Endothelial cell of umbilical vein (primary cell): ENCODE data around the gene ZAR1. TPM values are rescaled to one million over a fixed set of nuclear protein-coding genes. Genes with fewer than 3 reads are reported as not detected.

Experiments used
- BruUV-seq: library from RNA; stranded (reverse); fragments of 400-500 nt; replicated peaks from 2 replicates; lab custom pipeline; 2021; lab: Mats Ljungman, UMichigan
- CTCF ChIA-PET: fragments of 300-600, 350-600 bp; sonication (Branson Sonifier 250); formaldehyde crosslinking; loops from one replicate; lab custom pipeline; 2021; ENCODE audit warnings: antibody characterized with exemption, inconsistent platforms; lab: Charles Lee
- POLR2A ChIA-PET: fragments of 300-600, 350-600 bp; sonication (Branson Sonifier 250); formaldehyde crosslinking; loops from one replicate; lab custom pipeline; 2021; ENCODE audit warnings: antibody characterized with exemption, inconsistent platforms; lab: Charles Lee
- DNase-seq: peaks from one replicate; pipeline ENCODE4 v3.0.0-alpha.2; 2011; ENCODE audit warnings: low read depth, low spot score
- FAIRE-seq: peaks from 2 replicates; lab custom pipeline; 2011; peaks lifted over from hg19 to GRCh38; lab: Jason Lieb, UNC
- H2AFZ ChIP-seq: 2 replicates; pipeline ENCODE4 v1.6.0; 2012; ENCODE audit warnings: low read depth, low read length, control low read depth, inconsistent platforms
- H3K27ac ChIP-seq: 2 replicates; pipeline ENCODE4 v1.5.1; 2011; ENCODE audit warnings: low read depth, mild to moderate bottlenecking, control low read depth, low read length, moderate library complexity; ENCODE audit not compliant: insufficient read depth
- H3K27me3 ChIP-seq, 2 experiments: 2 replicates each; pipeline versions ENCODE4 v1.6.0 to v1.6.1; 2011; ENCODE audit warnings: low read length in 2 of 2, mixed read lengths in 1 of 2; ENCODE audit not compliant: control insufficient read depth in 2 of 2, insufficient read depth in 2 of 2
- H3K36me3 ChIP-seq, 2 experiments: 2 replicates in 1 of 2; 3 replicates in 1 of 2; pipeline ENCODE4 v1.5.1; 2011; ENCODE audit warnings: low read length in 2 of 2, mild to moderate bottlenecking in 1 of 2, moderate library complexity in 1 of 2; ENCODE audit not compliant: control insufficient read depth in 2 of 2, insufficient read depth in 2 of 2; ENCODE audit errors: extremely low read depth in 1 of 2
- H3K4me1 ChIP-seq: 3 replicates; pipeline ENCODE4 v1.5.1; 2011; ENCODE audit warnings: mild to moderate bottlenecking, low read length; ENCODE audit not compliant: control insufficient read depth, insufficient read depth; ENCODE audit errors: extremely low read depth
- H3K4me2 ChIP-seq: 2 replicates; pipeline ENCODE4 v1.6.1; 2011; ENCODE audit warnings: low read length, control low read depth, mixed read lengths; ENCODE audit not compliant: insufficient read depth
- H3K4me3 ChIP-seq, 3 experiments: fragments of 200-600 bp in 1 of 3; sonication (generic), shearing (Covaris generic) in 1 of 3; replicated peaks in 1 of 3; 2 replicates each; pipeline ENCODE4 v1.5.1; 2011 to 2016; ENCODE audit warnings: control low read depth in 3 of 3, low read length in 3 of 3, mild to moderate bottlenecking in 2 of 3, inconsistent platforms in 1 of 3, low read depth in 1 of 3, moderate library complexity in 1 of 3; ENCODE audit not compliant: insufficient read depth in 1 of 3
- H3K79me2 ChIP-seq: 2 replicates; pipeline ENCODE4 v1.6.0; 2012; ENCODE audit warnings: low read length, inconsistent platforms; ENCODE audit not compliant: control insufficient read depth, insufficient read depth
- H3K9ac ChIP-seq: replicated peaks from 2 replicates; pipeline ENCODE3; 2011; ENCODE audit warnings: low read length, control low read depth; ENCODE audit not compliant: insufficient read depth; ENCODE audit errors: extremely low read depth
- H3K9me1 ChIP-seq: replicated peaks from 3 replicates; pipeline ENCODE4 v1.6.0; 2011; ENCODE audit warnings: mild to moderate bottlenecking, low read length; ENCODE audit not compliant: control insufficient read depth, insufficient read depth; ENCODE audit errors: extremely low read depth
- H3K9me3 ChIP-seq: replicated peaks from 2 replicates; pipeline ENCODE4 v1.5.1; 2012; ENCODE audit warnings: low read length, inconsistent platforms; ENCODE audit not compliant: control insufficient read depth, insufficient read depth
- H4K20me1 ChIP-seq: replicated peaks from 2 replicates; pipeline ENCODE3; 2011; ENCODE audit warnings: mild to moderate bottlenecking, low read length; ENCODE audit not compliant: control insufficient read depth, insufficient read depth; ENCODE audit errors: extremely low read depth
- CTCF ChIP-seq, 2 donors: IDR thresholded peaks; 1 replicate in 1 of 2; 2 replicates in 1 of 2; pipeline ENCODE4 v1.5.1; 2011; ENCODE audit warnings: low read length in 2 of 2, mild to moderate bottlenecking in 2 of 2, moderate library complexity in 2 of 2, control low read depth in 1 of 2, inconsistent platforms in 1 of 2, low read depth in 1 of 2; ENCODE audit not compliant: insufficient read depth in 1 of 2; ENCODE audit errors: extremely low read depth in 1 of 2
- FOS ChIP-seq: IDR thresholded peaks from 2 replicates; pipeline ENCODE4 v1.6.1; 2011; ENCODE audit warnings: mild to moderate bottlenecking, low read length, moderate library complexity, borderline replicate concordance; ENCODE audit not compliant: insufficient read depth
- GATA2 ChIP-seq: IDR thresholded peaks from 2 replicates; pipeline ENCODE4 v1.7.0; 2011; ENCODE audit warnings: low read depth, mild to moderate bottlenecking, moderate library complexity, mixed read lengths, low read length; ENCODE audit not compliant: insufficient read length, insufficient read depth
- JUN ChIP-seq: IDR thresholded peaks from 2 replicates; pipeline ENCODE4 v1.6.1; 2011; ENCODE audit warnings: borderline replicate concordance, low read depth; ENCODE audit not compliant: insufficient read length, insufficient read depth
- MYC ChIP-seq: IDR thresholded peaks from one replicate; pipeline ENCODE4 v1.6.1; 2011; ENCODE audit warnings: mild to moderate bottlenecking, low read depth, low read length
- POLR2AphosphoS5 ChIP-seq: IDR thresholded peaks from 2 replicates; pipeline ENCODE4 v1.6.1; 2012; ENCODE audit warnings: low read depth, mild to moderate bottlenecking, control low read depth, low read length, moderate library complexity; ENCODE audit not compliant: insufficient read depth
- dilution Hi-C: fragments of 300-500 bp; cut with MboI; formaldehyde crosslinking; loops from one replicate; pipeline ENCODE4 v1.15.0; 2019; ENCODE audit warnings: low sequenced_read_pairs; ENCODE audit not compliant: extremely low pct_ligation_motif_present
- intact Hi-C: fragments of 100-400 bp; cut with micrococcal nuclease; formaldehyde crosslinking; loops from one replicate; pipeline ENCODE4 v1.10.0; 2022
- polyA plus RNA-seq, 4 experiments: library from polyadenylated mRNA; depleted of rRNA in 3 of 4; stranded (reverse) in 3 of 4; unstranded in 1 of 4; fragments of >200 nt; gene quantifications; 2 replicates each; pipeline versions ENCODE4 v1.2.1 to v1.2.3, GENCODE V29; 2011 to 2012; ENCODE audit warnings: missing spikeins in 1 of 4
- total RNA-seq: library from RNA; stranded (reverse); gene quantifications from 2 replicates; pipeline ENCODE4 v1.2.3, GENCODE V29; 2021

ZAR1 gene
- total and polyA plus RNA-seq, 2 donors (not counting 3 experiments of a cell fraction or from before 2014, with no cell fraction given): not detected

GRCh38 chr4:48504352-48504751 is 14.3 kb downstream of the ZAR1 start:
- Histone ChIP-seq H3K9me3 (no peaks in the 10 kb centered on the region), H2AFZ (no peak overlapping the region), H3K79me2 (no peaks in the 10 kb centered on the region), H3K4me1 (no peaks in the 10 kb centered on the region), H3K4me3 (no peak overlapping the region), H3K9me1 (no peaks in the 10 kb centered on the region), H4K20me1 (no peaks in the 10 kb centered on the region), H3K9ac (no peak overlapping the region), H3K27ac (no peak overlapping the region), H3K36me3 (peaks cover 5 to 13% of the 10 kb centered on the region in 2 experiments), H3K27me3 (no peaks in the 10 kb centered on the region), H3K4me2 (no peak overlapping the region)
- FAIRE-seq (no peak), DNase-seq (no peak)
- no TSS peak for BruUV-seq
- ChIA-PET POLR2A (no interaction called here), CTCF (interaction anchor here (1.0 to 1.3 kb wide), 2 partner anchors 9 to 11 kb away, joined by 3 read pairs; no protein-coding TSS in a partner anchor)
- dilution Hi-C loops: no loop called here
- intact Hi-C loops: no loop called here
- TF ChIP-seq FOS: no peak
- no peak for TF ChIP-seq POLR2AphosphoS5
- TF ChIP-seq GATA2: no peak
- no peak for TF ChIP-seq MYC
- no peak for TF ChIP-seq CTCF (IDR thresholded peaks at IDR 0.05; ENCODE audit: extremely low read depth in 1 of 2, insufficient read depth in 1 of 2, low read depth in 1 of 2, low read length in 2 of 2)
- TF ChIP-seq JUN: no peak
